Activated CD4-positive, alpha-beta T cell treated with anti-CD3 and anti-CD28 coated beads for 24 hours (primary cell): Measurements from ENCODE around the gene AKAP10.
A peak's percentile ranks its signal among the peaks of the same experiment; 100 is the strongest.
"Not testable (repeated sequence)": the region's sequence is repeated elsewhere in the genome, so short reads cannot be mapped to it uniquely, and the experiment has no call there.

Experiments
- DNase-seq, 2 donors: peaks; one replicate each; pipeline ENCODE4 v3.0.0-alpha.2; 2020; ENCODE audit warnings: low read depth in 2 of 2

The AKAP10 gene, protein sequence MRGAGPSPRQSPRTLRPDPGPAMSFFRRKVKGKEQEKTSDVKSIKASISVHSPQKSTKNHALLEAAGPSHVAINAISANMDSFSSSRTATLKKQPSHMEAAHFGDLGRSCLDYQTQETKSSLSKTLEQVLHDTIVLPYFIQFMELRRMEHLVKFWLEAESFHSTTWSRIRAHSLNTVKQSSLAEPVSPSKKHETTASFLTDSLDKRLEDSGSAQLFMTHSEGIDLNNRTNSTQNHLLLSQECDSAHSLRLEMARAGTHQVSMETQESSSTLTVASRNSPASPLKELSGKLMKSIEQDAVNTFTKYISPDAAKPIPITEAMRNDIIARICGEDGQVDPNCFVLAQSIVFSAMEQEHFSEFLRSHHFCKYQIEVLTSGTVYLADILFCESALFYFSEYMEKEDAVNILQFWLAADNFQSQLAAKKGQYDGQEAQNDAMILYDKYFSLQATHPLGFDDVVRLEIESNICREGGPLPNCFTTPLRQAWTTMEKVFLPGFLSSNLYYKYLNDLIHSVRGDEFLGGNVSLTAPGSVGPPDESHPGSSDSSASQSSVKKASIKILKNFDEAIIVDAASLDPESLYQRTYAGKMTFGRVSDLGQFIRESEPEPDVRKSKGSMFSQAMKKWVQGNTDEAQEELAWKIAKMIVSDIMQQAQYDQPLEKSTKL

DNA sequence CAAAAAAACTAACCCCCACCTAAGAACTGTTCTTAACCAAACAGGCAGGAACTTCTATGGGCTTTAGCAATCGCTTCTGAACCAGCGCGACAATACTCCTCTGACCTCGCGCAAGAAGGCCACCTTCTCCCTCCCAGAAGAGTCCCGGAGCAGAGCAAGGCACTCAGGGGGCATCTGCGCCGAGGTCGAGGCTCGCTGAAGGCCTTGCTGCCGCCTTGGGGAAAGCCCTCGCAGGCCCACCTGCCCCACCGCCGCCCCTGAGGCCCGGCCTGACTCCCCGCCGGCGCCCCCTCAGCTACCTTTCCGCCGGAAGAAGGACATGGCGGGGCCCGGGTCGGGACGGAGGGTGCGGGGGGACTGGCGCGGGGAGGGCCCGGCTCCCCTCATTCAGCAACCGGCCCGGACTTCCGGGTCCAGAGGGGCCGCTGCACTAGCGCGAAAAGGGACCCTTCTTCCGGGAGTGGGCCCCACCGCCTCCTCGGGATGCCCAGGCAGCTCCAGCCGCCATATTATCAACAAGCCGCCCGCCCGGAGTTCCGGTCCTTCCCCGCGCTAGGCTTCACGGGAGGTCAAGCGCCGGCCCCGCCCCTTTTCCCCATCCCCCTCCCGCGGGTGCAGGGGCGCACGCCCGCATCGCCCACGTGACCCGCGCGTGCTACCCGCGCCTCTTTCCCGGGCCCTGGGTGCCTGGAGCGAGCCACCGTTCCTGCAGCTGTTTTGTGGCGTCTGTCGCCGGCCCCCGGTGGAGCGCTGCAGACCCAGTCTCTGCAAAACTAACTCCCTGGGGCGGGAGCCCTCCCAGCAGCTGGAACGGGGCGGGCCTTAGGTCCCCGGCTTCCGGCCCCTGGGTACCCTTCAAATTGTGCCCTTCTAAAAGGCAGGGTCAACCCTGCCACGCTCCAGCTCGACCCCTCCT lies at the start of gene AKAP10:
Gene AKAP10 (minus strand): TSS at position 536 of the 916 bp plus-strand sequence. CDS start 149 bp downstream, at position 387.
- DNase-seq = peak; percentile 95 to 96

DNA sequence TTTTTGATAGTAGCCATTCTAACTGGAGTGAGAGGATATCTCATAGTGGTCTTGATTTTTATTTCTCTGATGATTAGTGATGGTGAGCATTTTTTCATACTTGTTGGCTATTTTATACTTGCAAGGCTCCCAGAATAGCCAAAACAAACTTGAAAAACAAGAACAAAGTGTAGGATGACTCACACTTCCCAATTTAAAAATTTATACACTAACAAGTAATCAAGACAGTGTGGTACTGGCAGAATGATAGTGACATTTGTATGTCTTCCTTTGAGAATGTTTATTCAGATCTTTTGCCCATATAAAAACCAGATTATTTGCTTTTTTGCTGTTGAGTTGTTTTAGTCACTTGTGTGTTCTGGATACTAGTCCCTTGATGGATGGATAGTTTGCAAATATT lies 49.3 kb upstream of the AKAP10 start:
- DNase-seq = no peak

DNA sequence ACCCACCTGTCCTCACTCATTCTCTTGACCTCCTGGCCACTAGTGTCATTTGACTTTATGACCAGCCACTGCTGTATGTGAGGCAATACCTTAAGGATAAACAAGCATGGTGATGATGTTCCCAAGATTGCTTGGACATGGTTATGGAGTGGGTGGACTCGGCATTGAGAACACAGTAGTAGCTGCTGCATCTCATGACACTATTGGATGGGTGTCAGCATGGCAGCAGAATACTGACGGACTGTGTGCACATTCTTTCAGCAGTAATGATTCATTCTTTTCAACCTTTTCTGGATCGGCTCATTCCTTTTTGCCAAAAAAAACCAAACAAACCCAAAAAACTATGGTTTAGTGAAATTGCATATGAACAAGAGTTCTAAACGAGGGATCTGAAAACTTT lies 45.1 kb upstream of the AKAP10 start:
- DNase-seq = no peak

DNA sequence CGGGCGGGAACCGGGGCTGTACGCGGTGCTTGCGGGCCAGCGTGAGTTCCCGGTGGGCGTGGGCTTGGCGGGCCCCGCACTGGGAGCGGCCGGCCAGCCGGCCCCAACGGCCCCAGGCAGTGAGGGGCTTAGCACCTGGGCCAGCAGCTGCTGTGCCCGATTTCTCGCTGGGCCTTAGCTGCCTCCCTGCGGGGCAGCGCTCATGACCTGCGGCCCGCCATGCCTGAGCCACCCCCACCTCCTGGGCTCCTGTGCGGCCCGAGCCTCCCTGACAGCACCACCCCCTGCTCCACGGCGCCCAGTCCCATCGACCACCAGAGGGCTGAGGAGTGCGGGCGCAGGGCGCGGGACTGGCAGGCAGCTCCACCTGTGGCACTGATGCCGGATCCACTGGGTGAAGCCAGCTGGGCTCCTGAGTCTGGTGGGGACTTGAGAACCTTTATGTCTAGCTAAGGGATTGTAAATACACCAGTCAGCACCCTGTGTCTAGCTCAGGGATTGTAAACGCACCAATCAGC lies 38.9 kb upstream of the AKAP10 start:
- not testable (repeated sequence) for DNase-seq

DNA sequence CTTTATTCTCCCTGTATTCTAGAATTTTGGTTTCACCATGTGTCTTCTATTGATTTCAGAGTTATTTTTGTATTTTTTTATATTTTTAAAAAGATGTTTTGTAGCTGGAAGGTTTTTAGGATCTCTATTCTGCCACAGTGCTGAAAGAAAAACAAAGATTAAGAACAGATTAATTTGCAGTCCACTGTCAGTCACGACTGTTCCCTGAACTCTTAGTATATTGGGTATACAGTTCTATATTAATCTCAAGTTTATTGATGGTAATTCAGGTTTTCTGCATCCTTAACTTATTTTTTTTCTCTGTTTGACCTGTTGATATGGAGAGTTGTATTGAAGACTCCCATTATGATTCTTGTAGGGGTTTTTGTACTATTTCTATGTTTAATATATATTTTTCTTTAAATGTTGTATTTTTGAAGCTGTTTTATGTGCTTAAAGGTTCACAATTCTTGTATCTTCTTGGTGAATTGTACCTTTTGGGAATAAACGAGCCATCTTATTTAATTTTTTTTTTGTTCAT lies 34.4 kb upstream of the AKAP10 start:
- no peak for DNase-seq

DNA sequence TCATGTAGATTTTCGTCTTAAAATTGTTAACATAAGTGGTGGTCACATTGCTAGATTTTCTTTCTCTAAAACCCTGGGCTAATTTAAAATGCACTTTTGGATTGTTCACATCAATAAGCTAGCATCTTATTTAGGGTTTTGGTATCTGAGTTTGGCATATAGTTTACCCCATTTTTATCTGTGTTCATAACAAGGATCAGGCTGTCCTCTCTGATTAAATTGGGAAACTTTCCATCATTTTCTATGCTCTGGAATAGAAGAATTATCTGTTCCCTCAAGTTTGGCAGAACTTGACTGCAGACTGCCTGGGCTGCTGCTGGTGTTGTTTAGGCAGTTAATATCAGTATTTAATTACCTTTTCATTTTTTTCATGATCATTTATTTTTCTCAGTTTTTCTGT lies 33.3 kb upstream of the AKAP10 start:
- DNase-seq = no peak

DNA sequence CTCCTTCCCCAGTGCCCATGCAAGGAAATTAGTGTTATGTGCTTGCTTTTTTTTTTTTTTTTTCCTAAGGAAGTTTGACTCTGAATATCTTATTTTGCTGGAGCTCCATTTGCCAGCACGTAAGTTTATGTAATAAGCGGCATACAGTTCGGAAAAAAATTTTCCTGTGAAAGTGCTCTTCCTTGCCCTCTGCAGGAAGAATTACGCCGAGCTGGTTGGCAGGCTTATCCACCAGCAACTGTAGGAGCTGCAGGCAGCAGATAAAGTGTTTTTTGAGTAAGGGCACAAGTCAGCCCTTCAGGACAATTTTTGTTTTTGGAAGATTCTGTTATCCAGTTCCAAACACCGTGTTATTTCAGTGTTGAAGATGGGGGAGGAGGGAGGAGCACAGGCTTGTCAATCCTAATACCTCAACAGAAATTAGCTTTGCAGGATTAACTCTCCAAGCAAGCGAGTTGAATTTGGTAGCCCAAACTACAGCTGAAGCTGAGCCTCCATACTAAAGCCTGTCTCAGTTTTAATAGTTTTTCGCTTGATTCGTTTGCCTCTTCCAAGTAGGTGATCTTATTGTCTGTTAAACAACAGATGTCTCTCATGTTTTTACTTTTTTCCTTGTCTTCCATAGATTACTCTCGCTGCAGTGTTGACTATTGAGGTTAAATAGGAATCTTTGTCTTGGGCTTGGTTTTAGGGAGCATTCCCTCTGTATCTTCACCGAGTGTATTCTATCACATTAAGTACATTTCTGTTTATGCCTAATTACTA lies 32.7 kb upstream of the AKAP10 start:
- DNase-seq = no peak

DNA sequence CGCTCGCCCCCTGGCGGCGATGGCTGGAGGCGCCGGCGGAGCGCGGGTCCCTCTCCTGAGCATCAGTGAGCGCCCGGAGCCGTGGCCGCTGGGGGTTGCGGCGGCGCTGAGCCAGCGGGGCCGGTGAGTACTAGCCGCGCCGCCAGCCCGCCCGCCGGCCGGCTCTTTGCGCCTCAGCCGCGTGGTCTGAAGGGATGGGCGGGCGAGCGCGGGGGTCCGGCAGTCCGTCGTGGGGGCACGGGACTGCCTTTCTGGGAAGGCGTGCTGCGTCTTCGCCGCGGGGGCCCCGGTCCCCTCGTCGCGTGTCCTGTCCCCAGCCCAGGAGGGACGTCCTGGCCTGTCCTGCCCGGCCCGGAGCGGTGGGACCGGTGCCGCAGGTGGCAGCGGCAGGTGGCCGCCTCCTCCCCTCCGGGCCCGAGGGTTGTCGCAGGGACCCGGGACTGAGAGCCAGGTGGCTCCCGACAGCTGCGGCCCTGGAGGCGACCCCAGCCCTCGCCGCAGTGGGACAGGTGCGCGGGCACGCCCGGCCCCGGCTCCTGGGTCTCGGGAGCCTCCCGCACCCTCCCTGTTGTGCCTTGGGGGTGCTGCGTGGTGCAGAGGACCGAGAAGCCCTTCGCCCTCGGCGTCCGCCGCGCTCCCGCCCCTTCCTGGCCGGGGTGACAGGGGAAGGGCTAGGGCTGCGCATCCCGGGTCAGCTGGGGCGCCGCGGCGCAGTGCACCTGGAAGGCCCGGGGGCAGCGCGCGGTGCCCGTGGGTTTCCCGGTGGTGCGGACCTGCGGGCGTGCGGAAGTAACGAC lies 31.9 kb upstream of the AKAP10 start, which contains the start of gene SPECC1:
Gene SPECC1 (plus strand): TSS at position 58 of the 797 bp plus-strand sequence. CDS start 87,293 bp downstream, outside the sequence.
- DNase-seq = peak; percentile 83 to 84

DNA sequence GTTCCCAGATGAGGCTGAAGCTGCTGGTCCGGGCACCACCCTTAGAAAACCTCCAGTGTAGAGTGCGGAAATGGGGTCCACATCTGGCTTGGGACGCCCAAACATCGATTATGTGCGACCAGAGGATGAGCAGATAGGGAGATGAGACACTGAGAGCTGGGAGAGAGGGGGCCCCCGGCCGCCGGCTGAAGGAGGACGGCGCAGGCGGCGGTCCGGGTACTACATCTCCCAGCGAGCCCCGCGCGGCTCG lies 31.3 kb upstream of the AKAP10 start:
- no peak for DNase-seq

DNA sequence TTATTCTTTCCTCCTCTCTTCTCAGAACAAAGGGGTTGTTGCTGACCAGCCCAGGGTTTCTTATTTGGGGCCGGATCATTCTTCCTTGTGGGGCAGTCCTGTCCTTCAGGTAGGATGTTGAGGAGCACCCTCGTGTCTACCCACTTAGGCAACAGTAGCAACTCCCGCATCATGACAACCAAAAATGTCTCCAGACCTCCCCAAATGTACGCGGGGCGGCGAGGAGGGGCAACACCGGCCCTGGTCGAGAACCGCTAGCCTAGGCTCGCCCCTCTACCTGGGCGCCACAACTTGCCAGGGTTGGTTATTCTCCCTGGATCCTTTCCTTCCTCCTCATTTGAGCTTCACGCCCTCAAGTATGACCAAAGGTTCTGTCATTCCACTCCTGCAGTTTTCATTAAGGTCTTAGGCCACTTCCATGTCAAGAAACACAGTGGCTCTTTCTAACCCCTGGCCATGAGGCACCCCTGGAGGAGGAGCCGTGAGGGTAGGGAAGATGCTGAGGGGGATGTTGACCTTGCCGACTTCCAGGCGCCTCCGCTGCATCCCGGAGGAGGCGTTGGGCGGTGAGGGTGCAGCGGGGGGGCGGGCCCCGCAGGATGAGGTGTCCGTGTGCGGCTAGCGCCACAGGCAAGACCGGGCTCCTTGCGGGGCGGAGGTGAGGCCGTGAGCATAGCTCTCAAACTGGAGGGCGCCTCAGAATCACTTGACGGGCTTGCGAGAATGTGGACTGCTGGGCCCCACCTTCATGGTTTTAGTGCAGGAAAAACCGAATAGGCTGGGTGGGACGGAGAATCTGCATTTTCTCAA lies 30.8 kb upstream of the AKAP10 start:
- peak in 1 of 2 donors; percentile 19 for DNase-seq

DNA sequence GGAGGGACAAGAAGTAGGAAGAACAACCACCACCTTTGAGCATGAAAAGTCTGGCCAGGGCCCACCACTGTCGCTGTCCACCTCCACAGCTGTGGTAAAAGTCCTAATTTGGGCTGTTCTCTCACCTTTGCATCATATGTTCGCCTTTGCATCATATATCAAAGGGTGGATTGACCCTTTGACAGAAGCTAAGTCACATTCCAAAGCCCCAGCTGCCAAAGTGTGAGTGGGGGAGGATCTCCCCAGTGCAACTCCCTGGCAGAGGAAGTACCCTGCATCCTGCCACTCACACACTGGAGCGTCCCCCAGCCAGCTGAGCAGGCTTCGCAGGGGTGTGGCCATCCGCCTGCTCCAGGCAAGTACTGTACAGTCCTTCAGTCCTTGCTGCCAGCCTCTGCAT lies 18.9 kb upstream of the AKAP10 start:
- DNase-seq = no peak

DNA sequence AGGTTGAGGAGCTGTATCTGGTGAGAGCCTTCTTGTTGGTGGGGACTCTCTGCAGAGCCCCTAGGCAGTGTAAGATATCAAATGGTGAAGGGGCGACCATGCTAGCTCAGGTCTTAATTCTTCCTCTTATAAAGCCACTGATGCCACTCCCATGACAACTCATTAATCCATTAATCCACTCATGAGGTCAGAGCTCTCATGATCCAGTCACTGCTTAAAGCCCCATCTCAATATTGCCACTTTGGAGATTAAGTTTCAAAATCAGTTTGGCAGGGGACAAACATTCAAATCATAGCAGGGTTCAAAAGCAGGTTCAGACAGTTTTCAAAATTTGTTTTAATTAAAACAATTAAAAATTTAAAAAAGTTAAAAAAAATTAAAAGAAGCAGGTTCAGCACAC lies 18.5 kb upstream of the AKAP10 start:
- DNase-seq = no peak

DNA sequence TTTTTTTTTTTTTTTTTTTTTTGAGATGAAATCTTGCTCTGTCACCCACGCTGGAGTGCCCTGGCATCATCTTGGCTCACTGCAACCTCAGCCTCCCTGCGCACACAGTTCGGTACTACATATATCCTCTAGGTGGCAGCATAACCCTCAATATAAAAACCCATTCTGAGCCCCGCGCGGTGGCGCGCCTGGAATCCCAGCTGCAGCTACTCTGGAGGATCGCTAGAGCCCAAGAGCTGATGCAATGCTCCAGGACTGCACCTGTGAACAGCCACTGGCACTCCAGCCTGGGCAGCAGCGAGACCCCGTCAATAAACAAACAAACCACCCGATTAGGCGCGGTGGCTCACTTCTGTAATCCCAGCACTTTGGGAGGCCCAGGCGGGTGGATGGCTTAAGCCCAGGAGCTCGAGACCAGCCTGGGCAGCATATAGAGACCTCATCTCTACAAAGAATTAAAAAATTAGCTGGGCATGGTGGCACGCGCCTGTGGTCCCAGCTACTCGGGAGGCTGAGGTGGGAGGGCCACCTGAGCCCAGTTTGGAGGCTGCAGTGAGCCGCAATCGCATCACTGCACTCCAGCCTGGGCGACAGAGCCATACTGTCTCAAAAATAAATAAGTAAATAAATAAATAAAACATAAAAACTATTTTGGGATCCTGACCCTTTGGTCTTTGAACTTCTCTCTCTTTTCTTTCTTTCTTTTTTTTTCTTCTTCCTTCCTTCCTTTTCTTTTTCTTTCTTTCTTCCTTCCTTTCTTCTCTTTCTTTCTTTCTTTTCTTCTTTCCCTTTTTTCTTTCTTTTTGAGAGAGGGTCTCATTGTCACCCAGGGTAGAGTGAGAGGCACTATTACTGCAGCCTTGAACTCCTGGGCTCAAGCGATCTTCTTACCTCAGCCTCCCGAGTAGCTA lies 15.4 kb upstream of the AKAP10 start:
- DNase-seq = peak; percentile 59 to 60

DNA sequence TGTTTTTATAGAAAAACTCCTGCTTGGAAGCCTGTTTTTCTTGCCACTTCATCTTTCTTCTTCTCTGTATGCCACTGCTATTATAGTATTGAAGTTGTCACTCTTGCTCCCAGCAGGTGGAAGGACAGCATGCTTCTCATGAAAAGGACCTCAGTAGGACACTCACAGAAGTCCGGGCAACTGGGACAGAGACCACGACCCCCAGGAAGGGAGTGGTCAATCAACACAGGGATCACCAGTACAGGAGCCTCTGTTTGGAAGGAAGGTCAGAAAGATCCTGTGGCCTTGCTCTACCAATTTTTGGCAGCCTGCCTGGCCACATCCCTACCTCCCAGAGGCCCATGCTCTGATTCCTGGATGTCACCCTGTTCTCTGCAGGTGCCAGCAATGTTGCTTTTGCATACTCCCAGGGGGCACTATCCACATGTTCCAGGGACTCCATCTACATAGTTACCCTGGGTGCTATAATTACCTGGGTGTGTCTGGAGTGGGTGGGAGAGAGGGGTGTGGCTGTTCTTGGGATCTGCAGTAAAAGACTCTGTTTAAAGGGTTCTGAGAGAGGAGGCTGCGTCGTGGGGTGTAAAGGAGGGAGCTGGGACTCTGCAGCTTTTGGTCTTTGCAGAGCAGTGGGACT lies 13.7 kb upstream of the AKAP10 start:
- no peak for DNase-seq

DNA sequence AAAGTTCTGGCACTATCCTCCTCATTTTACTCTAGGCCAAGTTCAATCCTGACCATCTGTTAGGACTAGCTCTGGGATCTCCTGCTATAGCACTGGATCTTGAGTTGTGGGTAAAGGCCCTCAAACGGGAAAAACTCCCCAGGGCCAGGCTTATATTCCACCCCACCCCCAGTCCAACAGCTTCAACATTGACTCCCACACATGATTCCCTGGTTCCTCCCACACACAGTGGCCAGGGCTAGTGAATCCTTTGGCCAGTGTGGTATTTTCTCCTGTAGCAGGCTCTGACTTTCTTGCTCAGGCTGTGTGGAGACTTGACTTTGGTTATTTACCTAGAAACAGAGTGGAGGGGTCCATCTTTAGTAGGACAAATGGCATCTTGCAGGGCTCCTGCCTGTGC lies 10.3 kb upstream of the AKAP10 start:
- no peak for DNase-seq

DNA sequence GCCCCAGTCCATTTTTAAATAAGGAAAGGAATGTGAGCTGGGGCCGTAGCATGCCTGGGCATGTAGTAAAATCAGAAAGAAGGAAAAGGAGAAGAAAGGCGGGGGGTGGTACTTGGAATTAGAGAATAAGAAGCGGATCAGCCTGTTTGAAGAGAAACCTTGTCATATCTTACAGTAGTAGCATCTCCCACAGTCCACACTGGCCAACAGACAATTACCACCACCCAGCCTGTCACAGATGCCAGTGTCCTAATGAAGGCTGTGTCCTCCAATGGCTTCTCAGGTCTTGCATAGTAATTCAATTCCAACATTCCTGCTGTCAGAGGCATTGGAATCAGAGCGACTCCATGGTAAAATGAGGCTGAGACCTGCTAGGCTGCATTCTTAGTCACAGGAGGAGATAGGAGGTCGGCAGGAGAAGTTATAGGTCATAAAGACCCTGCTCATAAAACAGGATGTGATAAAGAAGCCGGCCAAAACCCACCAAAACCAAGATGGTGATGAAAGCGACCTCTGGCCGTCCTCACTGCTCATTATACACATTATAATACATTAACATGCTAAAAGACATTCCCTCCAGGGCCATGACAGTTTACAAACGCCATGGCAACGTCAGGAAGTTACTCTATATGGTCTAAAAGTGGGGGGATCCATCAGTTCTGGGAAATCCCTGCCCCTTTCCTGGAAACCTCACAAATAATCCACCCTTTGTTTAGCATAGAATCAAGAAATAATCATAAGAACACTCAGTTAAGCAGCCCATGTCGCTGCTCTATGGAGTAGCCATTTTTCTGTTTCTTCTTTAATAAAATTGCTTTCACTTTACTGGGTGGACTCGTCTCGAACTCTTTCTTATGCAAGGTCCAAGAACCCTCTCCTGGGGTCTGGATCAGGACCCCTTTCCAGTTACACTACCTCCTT lies 9.6 kb upstream of the AKAP10 start:
- DNase-seq = no peak
